B cell (primary cell): ENCODE measurements around the gene NOC4L. TPM values are rescaled to one million over a fixed set of nuclear protein-coding genes. Genes with fewer than 3 reads are reported as not detected.

ENCODE experiments used
- ATAC-seq: fragments of 200-7000 bp; cut with Tn5 transposase; one replicate; pipeline ENCODE4 v1.10.0; 2021; ENCODE audit warnings: low read depth, mild to moderate bottlenecking, moderate number of reproducible peaks, moderate library complexity
- CTCF ChIA-PET: fragments of 350-600 bp; sonication (Branson Sonifier 250); formaldehyde crosslinking; loops from one replicate; lab custom pipeline; 2021; ENCODE audit warnings: antibody characterized with exemption, inconsistent platforms; lab: Charles Lee
- POLR2A ChIA-PET: fragments of 350-600 bp; sonication (Branson Sonifier 250); formaldehyde crosslinking; loops from one replicate; lab custom pipeline; 2021; ENCODE audit warnings: antibody characterized with exemption; lab: Charles Lee
- DNase-seq: peaks from one replicate; pipeline ENCODE4 v3.0.0; 2013
- H2AFZ ChIP-seq: 2 replicates; pipeline ENCODE4 v1.6.1; 2012; ENCODE audit warnings: mild to moderate bottlenecking, low read depth, low read length; ENCODE audit not compliant: insufficient read depth, poor library complexity, severe bottlenecking
- H3K27ac ChIP-seq, 2 donors: 1 replicate in 1 of 2; 2 replicates in 1 of 2; pipeline ENCODE4 v1.5.1; 2012 to 2013; ENCODE audit warnings: low read length in 2 of 2, mild to moderate bottlenecking in 2 of 2, moderate library complexity in 1 of 2
- H3K27me3 ChIP-seq, 4 experiments: fragments of 200-600 bp in 1 of 4; sonication (generic) in 1 of 4; replicated peaks in 1 of 4; 1 replicate in 2 of 4; 2 replicates in 2 of 4; pipeline versions ENCODE4 v1.6.1 to v1.7.0; 2013 to 2016; ENCODE audit warnings: low read length in 3 of 4, mild to moderate bottlenecking in 2 of 4, mixed read lengths in 1 of 4, moderate library complexity in 1 of 4; ENCODE audit not compliant: insufficient read depth in 4 of 4, control insufficient read depth in 3 of 4; ENCODE audit errors: control extremely low read depth in 1 of 4
- H3K36me3 ChIP-seq, 2 experiments: replicated peaks in 1 of 2; 1 replicate in 1 of 2; 2 replicates in 1 of 2; pipeline versions ENCODE4 v1.6.1 to v1.7.1; 2013; ENCODE audit warnings: low read length in 1 of 2; ENCODE audit not compliant: insufficient read depth in 2 of 2, control insufficient read depth in 1 of 2; ENCODE audit errors: control extremely low read depth in 1 of 2, extremely low read depth in 1 of 2
- H3K4me1 ChIP-seq, 2 donors: fragments of 200-600 bp in 1 of 2; sonication (generic) in 1 of 2; 1 replicate in 1 of 2; 2 replicates in 1 of 2; pipeline versions ENCODE4 v1.5.1 to v1.6.1; 2013 to 2017; ENCODE audit warnings: low read length in 2 of 2; ENCODE audit not compliant: control insufficient read depth in 2 of 2, insufficient read depth in 2 of 2
- H3K4me2 ChIP-seq: replicated peaks from 2 replicates; pipeline ENCODE3; 2012; ENCODE audit warnings: mild to moderate bottlenecking, low read depth, low read length; ENCODE audit not compliant: poor library complexity, severe bottlenecking
- H3K4me3 ChIP-seq, 5 experiments: fragments of 200-600 bp in 1 of 5; sonication (generic) in 1 of 5; 1 replicate in 3 of 5; 2 replicates in 2 of 5; pipeline versions ENCODE4 v1.5.1 to v1.7.0; 2011 to 2016; ENCODE audit warnings: low read length in 4 of 5, mild to moderate bottlenecking in 4 of 5, low read depth in 2 of 5, control low read depth in 1 of 5, moderate library complexity in 1 of 5; ENCODE audit not compliant: insufficient read depth in 1 of 5; ENCODE audit errors: control extremely low read depth in 1 of 5, extremely low read depth in 1 of 5
- H3K79me2 ChIP-seq: fragments of 200-600 bp; sonication (generic); one replicate; pipeline ENCODE4 v1.6.0; 2016; ENCODE audit warnings: low read length; ENCODE audit not compliant: control insufficient read depth, insufficient read depth
- H3K9ac ChIP-seq: fragments of 200-600 bp; sonication (generic); 2 replicates; pipeline ENCODE4 v1.6.1; 2017; ENCODE audit warnings: mild to moderate bottlenecking, low read length, moderate library complexity
- H3K9me3 ChIP-seq, 3 donors: one replicate each; pipeline versions ENCODE4 v1.6.1 to v1.7.1; 2013; ENCODE audit warnings: low read length in 2 of 3; ENCODE audit not compliant: control insufficient read depth in 2 of 3, insufficient read depth in 1 of 3; ENCODE audit errors: control extremely low read depth in 1 of 3
- H4K20me1 ChIP-seq: 2 replicates; pipeline ENCODE4 v1.6.0; 2012; ENCODE audit warnings: mild to moderate bottlenecking, low read length; ENCODE audit not compliant: insufficient read depth, control insufficient read depth, poor library complexity, severe bottlenecking
- H3K27ac Mint-ChIP-seq: one replicate; pipeline ENCODE4 v1.8.0; 2021; ENCODE audit warnings: mixed read lengths
- H3K27me3 Mint-ChIP-seq: one replicate; pipeline ENCODE4 v1.8.0; 2021; ENCODE audit warnings: mixed read lengths
- H3K4me1 Mint-ChIP-seq: one replicate; pipeline ENCODE4 v1.8.0; 2021; ENCODE audit warnings: mixed read lengths
- H3K4me3 Mint-ChIP-seq: one replicate; pipeline ENCODE4 v1.8.0; 2021; ENCODE audit warnings: mixed read lengths
- H3K9me3 Mint-ChIP-seq: one replicate; pipeline ENCODE4 v1.8.0; 2022; ENCODE audit warnings: mixed read lengths; ENCODE audit not compliant: insufficient read depth
- CTCF ChIP-seq: fragments of 200-600 bp; IDR thresholded peaks from one replicate; pipeline ENCODE4 v1.8.0; 2022; ENCODE audit warnings: antibody characterized with exemption, mild to moderate bottlenecking
- EZH2 ChIP-seq: IDR thresholded peaks from 2 replicates; pipeline ENCODE4 v1.6.1; 2012; ENCODE audit warnings: borderline replicate concordance, low read depth, mild to moderate bottlenecking, moderate library complexity, low read length; ENCODE audit not compliant: insufficient read depth, poor library complexity, severe bottlenecking
- WGBS: methylation state at CpG from one replicate; pipeline ENCODE4 v1.1.5; 2013; ENCODE audit warnings: missing lambda C conversion rate; ENCODE audit not compliant: insufficient coverage; 5-methylcytosine and 5-hydroxymethylcytosine counted together
- intact Hi-C: fragments of 100-400 bp; cut with micrococcal nuclease; formaldehyde crosslinking; loops from one replicate; pipeline ENCODE4 v1.10.0; 2022
- polyA plus RNA-seq: library from polyadenylated mRNA; depleted of rRNA; stranded (reverse); fragments of >200 nt; gene quantifications from 2 replicates; pipeline ENCODE4 v1.2.3, GENCODE V29; 2012
- total RNA-seq, 2 donors: library from RNA; stranded (reverse); fragments of 120-200 nt in 1 of 2; gene quantifications; 1 replicate in 1 of 2; 2 replicates in 1 of 2; pipeline versions ENCODE4 v1.2.3 to v1.2.4, GENCODE V29; 2013 to 2022

Gene NOC4L
- total and polyA plus RNA-seq, 2 donors (not counting 1 experiment from before 2014, with no cell fraction given), result 13.1 to 21.9 TPM

GRCh38 chr12:132191715-132192553 is 47.7 kb downstream of the NOC4L start:
- Histone ChIP-seq H3K9ac (no peak overlapping the region), H2AFZ (no peak overlapping the region), H3K9me3 (peaks cover 0 to 48% (median 11%) of the 10 kb centered on the region in 3 donors), H3K4me2 (no peak overlapping the region), H4K20me1 (no peaks in the 10 kb centered on the region), H3K4me3 (no peak overlapping the region), H3K27me3 (peaks cover 0 to 4% (median 1%) of the 10 kb centered on the region in 4 experiments), H3K36me3 (no peaks in the 10 kb centered on the region), H3K27ac (no peak overlapping the region), H3K79me2 (no peaks in the 10 kb centered on the region), H3K4me1 (peaks cover 18 to 26% of the 10 kb centered on the region in 2 donors)
- H3K9me3 Mint-ChIP-seq, result peaks cover 8% of the 10 kb centered on the region
- H3K4me1 Mint-ChIP-seq, result peaks cover 13% of the 10 kb centered on the region
- ATAC-seq, result no peak
- no peak overlapping the region for H3K4me3 Mint-ChIP-seq
- no peak overlapping the region for H3K27ac Mint-ChIP-seq
- 80% methylated on average over 31 of the region's 31 CpGs for WGBS
- CTCF ChIA-PET, result no interaction called here
- TF ChIP-seq CTCF (no peak), EZH2 (no peak)
- H3K27me3 Mint-ChIP-seq, result no peaks in the 10 kb centered on the region
- intact Hi-C loops, result no loop called here
- POLR2A ChIA-PET, result no interaction called here
- no peak for DNase-seq

GRCh38 chr12:132194056-132194455 is 49.8 kb downstream of the NOC4L start:
- ATAC-seq, result no peak
- WGBS, result 58% methylated on average over 10 of the region's 10 CpGs

More at GRCh38 chr12:132194056-132194455, 49.8 kb downstream of the NOC4L start:
- Mint-ChIP-seq H3K4me3 (no peak overlapping the region), H3K9me3 (peaks cover 8% of the 10 kb centered on the region), H3K4me1 (peaks cover 10% of the 10 kb centered on the region), H3K27ac (no peak overlapping the region), H3K27me3 (no peaks in the 10 kb centered on the region)
- DNase-seq, result no peak
- no peak overlapping the region for H2AFZ ChIP-seq
- H3K27me3 ChIP-seq, result peaks cover 0 to 4% (median 1%) of the 10 kb centered on the region in 4 experiments
- no peaks in the 10 kb centered on the region for H3K79me2 ChIP-seq
- H3K9ac ChIP-seq, result no peak overlapping the region
- peaks cover 12 to 15% of the 10 kb centered on the region in 2 donors for H3K4me1 ChIP-seq
- no peak overlapping the region for H3K27ac ChIP-seq
- no peaks in the 10 kb centered on the region for H4K20me1 ChIP-seq
- H3K4me2 ChIP-seq, result no peak overlapping the region
- no peak overlapping the region for H3K4me3 ChIP-seq
- ChIA-PET POLR2A (no interaction called here), CTCF (no interaction called here)
- TF ChIP-seq CTCF, result no peak
- no peak for TF ChIP-seq EZH2
- intact Hi-C loops, result no loop called here
- H3K36me3 ChIP-seq, result no peaks in the 10 kb centered on the region
- H3K9me3 ChIP-seq, result peaks cover 0 to 27% (median 11%) of the 10 kb centered on the region in 3 donors
